ELR (cell line): ENCODE data around the gene ATXN1L.
"Not testable (repeated sequence)": the region's sequence is repeated elsewhere in the genome, so short reads cannot be mapped to it uniquely, and the experiment has no call there.

Source experiments
- DNase-seq: peaks from one replicate; pipeline ENCODE4 v3.0.0-alpha.2; 2015; ENCODE audit warnings: low read depth

The ATXN1L gene

GRCh38 chr16:71894229-71894920, 48.6 kb downstream of the ATXN1L start:
- DNase-seq: peak; percentile 77

GRCh38 chr16:71894921-71895678, 49.3 kb downstream of the ATXN1L start, which contains the start of gene IST1:
IST1 (plus strand) TSS chr16:71895531; CDS start chr16:71915641, 20,110 bp downstream.
- DNase-seq: peak; percentile 100

GRCh38 chr16:71895679-71896365, 50.0 kb downstream of the ATXN1L start:
- DNase-seq: peak; percentile 69

GRCh38 chr16:71896764-71897368, 51.1 kb downstream of the ATXN1L start:
- DNase-seq: no peak

- DNase-seq: no peak
Observed at GRCh38 chr16:71899171-71899570, 53.4 kb downstream of the ATXN1L start.

- DNase-seq: no peak
Observed at GRCh38 chr16:71902656-71903365, 57.0 kb downstream of the ATXN1L start.

- no peak for DNase-seq
Observed at GRCh38 chr16:71903608-71904007, 57.8 kb downstream of the ATXN1L start.

GRCh38 chr16:71904239-71904638, 58.5 kb downstream of the ATXN1L start:
- DNase-seq: no peak

- not testable (repeated sequence) for DNase-seq
Observed at GRCh38 chr16:71905765-71906164, 60.0 kb downstream of the ATXN1L start.
